Erythroblast (primary cell): ENCODE measurements around the gene AGAP1.

Experiments used
- DNase-seq, 2 experiments: peaks; one replicate each; lab custom pipeline; 2025; lab: John Stamatoyannopoulos, UW
- GATA1 ChIP-seq: IDR thresholded peaks from 2 replicates; pipeline ENCODE4 v1.6.1; 2011; ENCODE audit warnings: low read depth, mild to moderate bottlenecking, control low read depth, low read length, moderate library complexity
- POLR2A ChIP-seq: IDR thresholded peaks from 2 replicates; pipeline ENCODE4 v1.6.1; 2011; ENCODE audit warnings: mild to moderate bottlenecking, low read length

Gene AGAP1

GRCh38 chr2:236162882-236163470, 669.1 kb downstream of the AGAP1 start:
- DNase-seq, result no peak
- TF ChIP-seq POLR2A, result no peak
- TF ChIP-seq GATA1, result no peak

- no peak for DNase-seq
- TF ChIP-seq GATA1 (no peak), POLR2A (no peak)
Measured at GRCh38 chr2:236163471-236164200, 669.8 kb downstream of the AGAP1 start.

GRCh38 chr2:236164201-236164924, 670.5 kb downstream of the AGAP1 start:
- TF ChIP-seq GATA1 (no peak), POLR2A (no peak)
- DNase-seq, result no peak

- no peak for TF ChIP-seq GATA1
- DNase-seq, result no peak
Measured at GRCh38 chr2:236164925-236165841, 671.3 kb downstream of the AGAP1 start.

GRCh38 chr2:236165842-236166795, 672.3 kb downstream of the AGAP1 start:
- no peak for DNase-seq
- no peak for TF ChIP-seq GATA1
- TF ChIP-seq POLR2A, result no peak

- TF ChIP-seq POLR2A (no peak), GATA1 (no peak)
- DNase-seq, result no peak
Measured at GRCh38 chr2:236166796-236167296, 673.0 kb downstream of the AGAP1 start.

GRCh38 chr2:236167297-236168109, 673.7 kb downstream of the AGAP1 start:
- peak; percentile 28 to 36 for DNase-seq

GRCh38 chr2:236168110-236169080, 674.6 kb downstream of the AGAP1 start, which contains the start of gene GBX2:
GBX2 (minus strand) TSS chr2:236168386; CDS start chr2:236167971, 415 bp downstream.
- DNase-seq, result peak; percentile 71 to 82
- TF ChIP-seq GATA1 (no peak), POLR2A (no peak)

More at GRCh38 chr2:236167297-236168109, 673.7 kb downstream of the AGAP1 start:
- TF ChIP-seq GATA1, result no peak
- TF ChIP-seq POLR2A, result no peak

- TF ChIP-seq POLR2A, result no peak
- TF ChIP-seq GATA1, result no peak
- DNase-seq, result no peak
Measured at GRCh38 chr2:236169151-236169721, 675.4 kb downstream of the AGAP1 start.
